IPS-18a (cell line): ENCODE measurements around the gene SATB2.

Experiments
- H3K27ac ChIP-seq: one replicate; pipeline ENCODE4 v1.5.1; 2013; ENCODE audit warnings: low read length
- H3K27me3 ChIP-seq: one replicate; pipeline ENCODE4 v1.6.1; 2013; ENCODE audit warnings: mild to moderate bottlenecking, low read length; ENCODE audit not compliant: control insufficient read depth, insufficient read depth
- H3K36me3 ChIP-seq: one replicate; pipeline ENCODE4 v1.6.1; 2013; ENCODE audit warnings: low read depth, low read length; ENCODE audit not compliant: control insufficient read depth
- H3K4me1 ChIP-seq: one replicate; pipeline ENCODE4 v1.6.1; 2013; ENCODE audit warnings: low read depth, low read length; ENCODE audit not compliant: control insufficient read depth
- H3K4me3 ChIP-seq: one replicate; pipeline ENCODE4 v1.5.1; 2013; ENCODE audit warnings: low read length
- H3K9ac ChIP-seq: one replicate; pipeline ENCODE4 v1.6.1; 2013; ENCODE audit warnings: mild to moderate bottlenecking, low read length, moderate library complexity
- H3K9me3 ChIP-seq: one replicate; pipeline ENCODE4 v1.6.1; 2013; ENCODE audit warnings: low read depth, low read length; ENCODE audit not compliant: control insufficient read depth

SATB2 gene

GRCh38 chr2:199339891-199340605 lies 117.7 kb downstream of the SATB2 start:
- Histone ChIP-seq H3K9me3 (no peaks in the 10 kb centered on the region), H3K27me3 (no peaks in the 10 kb centered on the region), H3K4me1 (no peaks in the 10 kb centered on the region), H3K27ac (no peak overlapping the region), H3K4me3 (no peak overlapping the region), H3K9ac (no peak overlapping the region), H3K36me3 (no peaks in the 10 kb centered on the region)

- H3K27me3 ChIP-seq = no peaks in the 10 kb centered on the region
- no peaks in the 10 kb centered on the region for H3K36me3 ChIP-seq
- H3K4me1 ChIP-seq = peaks cover 4% of the 10 kb centered on the region
- no peak overlapping the region for H3K4me3 ChIP-seq
- H3K27ac ChIP-seq = no peak overlapping the region
- no peak overlapping the region for H3K9ac ChIP-seq
- H3K9me3 ChIP-seq = no peaks in the 10 kb centered on the region
Observed at GRCh38 chr2:199336546-199336945, 121.2 kb downstream of the SATB2 start.

- Histone ChIP-seq H3K36me3 (no peaks in the 10 kb centered on the region), H3K9ac (no peak overlapping the region), H3K9me3 (no peaks in the 10 kb centered on the region), H3K27ac (no peak overlapping the region), H3K27me3 (no peaks in the 10 kb centered on the region), H3K4me3 (no peak overlapping the region), H3K4me1 (peaks cover 4% of the 10 kb centered on the region)
Observed at GRCh38 chr2:199335502-199335901, 122.2 kb downstream of the SATB2 start.

- no peak overlapping the region for H3K9ac ChIP-seq
- H3K27ac ChIP-seq = no peak overlapping the region
- no peaks in the 10 kb centered on the region for H3K36me3 ChIP-seq
- H3K4me3 ChIP-seq = no peak overlapping the region
- peaks cover under 1% of the 10 kb centered on the region for H3K4me1 ChIP-seq
- no peaks in the 10 kb centered on the region for H3K9me3 ChIP-seq
- no peaks in the 10 kb centered on the region for H3K27me3 ChIP-seq
Observed at GRCh38 chr2:199329466-199329865, 128.3 kb downstream of the SATB2 start.

GRCh38 chr2:199329031-199329430 lies 128.7 kb downstream of the SATB2 start:
- Histone ChIP-seq H3K27ac (no peak overlapping the region), H3K9me3 (no peaks in the 10 kb centered on the region), H3K9ac (no peak overlapping the region), H3K36me3 (no peaks in the 10 kb centered on the region), H3K4me1 (no peaks in the 10 kb centered on the region), H3K27me3 (no peaks in the 10 kb centered on the region), H3K4me3 (no peak overlapping the region)

- Histone ChIP-seq H3K27me3 (no peaks in the 10 kb centered on the region), H3K27ac (no peak overlapping the region), H3K4me3 (no peak overlapping the region), H3K4me1 (no peaks in the 10 kb centered on the region), H3K36me3 (no peaks in the 10 kb centered on the region), H3K9me3 (no peaks in the 10 kb centered on the region), H3K9ac (no peak overlapping the region)
Observed at GRCh38 chr2:199325881-199326280, 131.9 kb downstream of the SATB2 start.

- Histone ChIP-seq H3K4me3 (no peak overlapping the region), H3K9me3 (no peaks in the 10 kb centered on the region), H3K36me3 (no peaks in the 10 kb centered on the region), H3K27ac (no peak overlapping the region), H3K9ac (no peak overlapping the region), H3K4me1 (no peaks in the 10 kb centered on the region), H3K27me3 (no peaks in the 10 kb centered on the region)
Observed at GRCh38 chr2:199322151-199322550, 135.6 kb downstream of the SATB2 start.

GRCh38 chr2:199317646-199318045 lies 140.1 kb downstream of the SATB2 start:
- no peaks in the 10 kb centered on the region for H3K4me1 ChIP-seq
- H3K27me3 ChIP-seq = no peaks in the 10 kb centered on the region
- no peak overlapping the region for H3K27ac ChIP-seq
- H3K4me3 ChIP-seq = no peak overlapping the region
- H3K9me3 ChIP-seq = no peaks in the 10 kb centered on the region
- no peaks in the 10 kb centered on the region for H3K36me3 ChIP-seq
- H3K9ac ChIP-seq = no peak overlapping the region

- no peaks in the 10 kb centered on the region for H3K9me3 ChIP-seq
- no peak overlapping the region for H3K4me3 ChIP-seq
- H3K9ac ChIP-seq = no peak overlapping the region
- no peaks in the 10 kb centered on the region for H3K36me3 ChIP-seq
- H3K4me1 ChIP-seq = no peaks in the 10 kb centered on the region
- no peak overlapping the region for H3K27ac ChIP-seq
- H3K27me3 ChIP-seq = no peaks in the 10 kb centered on the region
Observed at GRCh38 chr2:199316851-199317250, 140.9 kb downstream of the SATB2 start.

- no peaks in the 10 kb centered on the region for H3K4me1 ChIP-seq
- no peak overlapping the region for H3K4me3 ChIP-seq
- no peak overlapping the region for H3K27ac ChIP-seq
- no peak overlapping the region for H3K9ac ChIP-seq
- no peaks in the 10 kb centered on the region for H3K9me3 ChIP-seq
- H3K36me3 ChIP-seq = no peaks in the 10 kb centered on the region
- H3K27me3 ChIP-seq = no peaks in the 10 kb centered on the region
Observed at GRCh38 chr2:199315299-199316179, 142.2 kb downstream of the SATB2 start.

GRCh38 chr2:199312931-199313330 lies 144.8 kb downstream of the SATB2 start:
- Histone ChIP-seq H3K4me1 (no peaks in the 10 kb centered on the region), H3K9ac (no peak overlapping the region), H3K36me3 (no peaks in the 10 kb centered on the region), H3K27ac (no peak overlapping the region), H3K27me3 (no peaks in the 10 kb centered on the region), H3K9me3 (no peaks in the 10 kb centered on the region), H3K4me3 (no peak overlapping the region)
